T-helper 1 cell treated with Interleukin-12 subunit alpha and Interleukin-12 subunit beta and Interleukin-4 antibody, amounts not matched to agents 30 μg/mL and 1 μg/mL, for 36 hours (primary cell): ENCODE data around the gene MYZAP.

Source experiments
- H3K27ac Mint-ChIP-seq: one replicate; pipeline ENCODE4 v1.8.0; 2021; ENCODE audit warnings: mild to moderate bottlenecking, mixed read lengths
- H3K27me3 Mint-ChIP-seq: one replicate; pipeline ENCODE4 v1.8.0; 2021; ENCODE audit warnings: low read depth, mixed read lengths
- H3K36me3 Mint-ChIP-seq: one replicate; pipeline ENCODE4 v1.8.0; 2021; ENCODE audit warnings: low read depth, mixed read lengths
- H3K4me1 Mint-ChIP-seq: one replicate; pipeline ENCODE4 v1.8.0; 2021; ENCODE audit warnings: low read depth, mixed read lengths
- H3K4me3 Mint-ChIP-seq: one replicate; pipeline ENCODE4 v1.8.0; 2021; ENCODE audit warnings: mild to moderate bottlenecking, moderate library complexity, mixed read lengths
- H3K9me3 Mint-ChIP-seq: one replicate; pipeline ENCODE4 v1.8.0; 2021; ENCODE audit warnings: mixed read lengths

Gene MYZAP

DNA sequence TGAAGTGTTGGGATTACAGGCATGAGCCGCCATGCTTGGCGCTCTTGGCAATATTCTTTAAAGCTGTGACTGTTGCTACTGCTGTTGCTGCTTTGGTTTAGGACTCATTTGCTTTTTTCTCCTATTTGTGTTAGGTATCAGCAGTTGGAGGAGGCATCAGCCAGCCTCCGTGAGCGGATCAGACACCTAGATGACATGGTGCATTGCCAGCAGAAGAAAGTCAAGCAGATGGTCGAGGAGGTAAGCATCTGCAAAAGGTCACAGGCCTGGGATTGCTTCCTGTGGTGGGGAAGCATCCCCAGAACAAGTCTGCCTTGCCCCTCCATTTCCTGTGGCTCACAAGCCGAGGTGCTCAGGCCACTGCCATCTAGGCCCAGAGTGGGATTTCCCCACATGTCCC is 47.6 kb downstream of the MYZAP start:
- no peak overlapping the region for H3K4me3 Mint-ChIP-seq
- H3K9me3 Mint-ChIP-seq, result no peaks in the 10 kb centered on the region

DNA sequence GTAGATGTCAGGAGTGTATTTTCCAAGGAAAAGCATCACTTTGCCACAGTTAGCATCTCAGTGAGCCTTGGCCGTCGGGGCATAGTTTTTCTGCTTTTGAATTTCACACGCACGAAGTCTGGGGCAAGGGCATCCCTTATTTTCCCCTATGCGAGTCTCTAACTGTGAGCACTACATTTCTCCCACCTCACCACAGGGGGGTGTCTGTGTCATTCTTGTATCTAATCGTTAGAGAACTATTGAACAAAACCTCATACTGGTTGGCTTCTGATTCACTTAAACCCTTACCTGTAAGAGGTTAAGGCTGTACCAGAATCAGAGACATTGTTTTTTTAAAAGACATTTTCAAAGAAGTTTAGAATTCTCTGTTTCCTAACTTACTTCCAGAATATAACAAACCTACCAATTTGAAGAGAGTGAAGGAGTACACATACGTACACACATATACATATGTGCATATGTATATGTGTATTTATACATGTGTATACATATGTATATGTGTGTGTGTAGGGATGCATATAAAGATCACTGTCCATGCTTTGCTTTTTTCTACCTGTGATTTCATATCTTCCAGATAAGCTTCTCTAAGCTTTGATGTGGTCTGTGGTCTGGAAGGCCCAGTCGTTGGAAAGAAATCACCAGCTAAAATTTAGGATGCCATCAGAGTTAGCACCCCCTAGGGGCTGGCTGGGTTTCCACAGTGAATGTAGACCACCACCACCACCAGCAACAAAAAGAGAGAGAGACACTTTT is 49.4 kb downstream of the MYZAP start:
- Mint-ChIP-seq H3K4me3 (no peak overlapping the region), H3K27me3 (peaks cover 8% of the 10 kb centered on the region), H3K36me3 (no peaks in the 10 kb centered on the region), H3K27ac (no peak overlapping the region), H3K9me3 (no peaks in the 10 kb centered on the region), H3K4me1 (peaks cover 6% of the 10 kb centered on the region)

More for the DNA sequence above, 47.6 kb downstream of the MYZAP start:
- Mint-ChIP-seq H3K4me1 (peaks cover 6% of the 10 kb centered on the region), H3K27ac (no peak overlapping the region), H3K36me3 (no peaks in the 10 kb centered on the region), H3K27me3 (peaks cover 3% of the 10 kb centered on the region)

GRCh38 chr15:57643826-57644225 is 52.1 kb downstream of the MYZAP start:
- H3K27ac Mint-ChIP-seq, result no peak overlapping the region
- H3K4me1 Mint-ChIP-seq, result peaks cover 6% of the 10 kb centered on the region
- H3K27me3 Mint-ChIP-seq, result peaks cover 11% of the 10 kb centered on the region
- no peak overlapping the region for H3K4me3 Mint-ChIP-seq
- H3K36me3 Mint-ChIP-seq, result no peaks in the 10 kb centered on the region
- H3K9me3 Mint-ChIP-seq, result no peaks in the 10 kb centered on the region

- Mint-ChIP-seq H3K27me3 (peaks cover 8% of the 10 kb centered on the region), H3K4me3 (no peak overlapping the region), H3K36me3 (no peaks in the 10 kb centered on the region), H3K4me1 (peaks cover 8% of the 10 kb centered on the region), H3K9me3 (no peaks in the 10 kb centered on the region), H3K27ac (no peak overlapping the region)
These were observed 54.4 kb downstream of the MYZAP start for GRCh38 chr15:57646087-57646486.

- Mint-ChIP-seq H3K4me3 (no peak overlapping the region), H3K27me3 (peaks cover 8% of the 10 kb centered on the region), H3K4me1 (peaks cover 8% of the 10 kb centered on the region), H3K9me3 (no peaks in the 10 kb centered on the region), H3K27ac (no peak overlapping the region), H3K36me3 (no peaks in the 10 kb centered on the region)
These were observed 55.5 kb downstream of the MYZAP start for GRCh38 chr15:57647071-57647790.

DNA sequence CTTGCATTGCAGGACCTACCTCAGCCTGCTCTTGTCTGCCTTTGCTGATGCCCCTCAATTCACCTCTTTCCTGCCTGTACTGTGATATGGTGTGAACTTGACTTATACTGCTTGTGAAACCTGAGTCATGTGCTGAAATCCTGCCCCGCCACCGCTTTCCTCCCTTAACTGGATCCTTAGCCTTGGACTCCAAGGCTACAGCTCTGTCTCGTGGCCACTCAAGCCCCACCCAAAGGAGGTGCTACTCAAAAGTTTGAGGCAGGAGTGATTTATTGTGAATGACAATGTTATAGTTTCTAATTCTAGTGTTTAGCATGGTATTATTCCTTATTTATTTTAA is 56.1 kb downstream of the MYZAP start:
- Mint-ChIP-seq H3K4me1 (peaks cover 8% of the 10 kb centered on the region), H3K27me3 (peaks cover 8% of the 10 kb centered on the region), H3K36me3 (no peaks in the 10 kb centered on the region), H3K9me3 (no peaks in the 10 kb centered on the region), H3K4me3 (no peak overlapping the region), H3K27ac (no peak overlapping the region)

GRCh38 chr15:57649138-57649537 is 57.4 kb downstream of the MYZAP start:
- peaks cover 8% of the 10 kb centered on the region for H3K27me3 Mint-ChIP-seq
- H3K27ac Mint-ChIP-seq, result no peak overlapping the region
- no peak overlapping the region for H3K4me3 Mint-ChIP-seq
- H3K36me3 Mint-ChIP-seq, result no peaks in the 10 kb centered on the region
- H3K4me1 Mint-ChIP-seq, result peaks cover 8% of the 10 kb centered on the region
- no peaks in the 10 kb centered on the region for H3K9me3 Mint-ChIP-seq

- Mint-ChIP-seq H3K36me3 (no peaks in the 10 kb centered on the region), H3K4me1 (peaks cover 8% of the 10 kb centered on the region), H3K27ac (no peak overlapping the region), H3K27me3 (no peaks in the 10 kb centered on the region), H3K4me3 (no peak overlapping the region), H3K9me3 (no peaks in the 10 kb centered on the region)
These were observed 59.7 kb downstream of the MYZAP start for GRCh38 chr15:57651445-57651844.

DNA sequence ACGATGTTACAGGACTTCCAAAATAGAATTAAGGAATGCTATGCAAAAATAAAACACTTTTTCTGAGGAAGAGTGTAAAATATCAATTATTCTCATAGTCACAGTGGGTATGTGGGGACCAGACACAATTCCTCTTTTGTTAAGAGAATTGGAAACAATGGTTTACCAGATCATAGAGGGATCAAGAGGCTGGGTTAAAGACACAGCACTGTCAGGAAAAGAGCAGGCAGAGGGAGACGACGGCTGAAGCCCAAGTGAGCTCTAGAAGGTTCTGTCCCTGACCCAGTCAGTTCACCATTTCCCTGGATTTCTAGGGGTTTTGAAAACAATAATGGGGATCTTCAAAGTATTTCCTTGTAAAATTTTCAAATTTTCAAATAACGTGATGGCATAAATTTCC is 60.8 kb downstream of the MYZAP start:
- H3K27me3 Mint-ChIP-seq, result peaks cover 9% of the 10 kb centered on the region
- no peaks in the 10 kb centered on the region for H3K36me3 Mint-ChIP-seq
- peaks cover 8% of the 10 kb centered on the region for H3K4me1 Mint-ChIP-seq
- H3K27ac Mint-ChIP-seq, result no peak overlapping the region
- no peak overlapping the region for H3K4me3 Mint-ChIP-seq
- H3K9me3 Mint-ChIP-seq, result no peaks in the 10 kb centered on the region

DNA sequence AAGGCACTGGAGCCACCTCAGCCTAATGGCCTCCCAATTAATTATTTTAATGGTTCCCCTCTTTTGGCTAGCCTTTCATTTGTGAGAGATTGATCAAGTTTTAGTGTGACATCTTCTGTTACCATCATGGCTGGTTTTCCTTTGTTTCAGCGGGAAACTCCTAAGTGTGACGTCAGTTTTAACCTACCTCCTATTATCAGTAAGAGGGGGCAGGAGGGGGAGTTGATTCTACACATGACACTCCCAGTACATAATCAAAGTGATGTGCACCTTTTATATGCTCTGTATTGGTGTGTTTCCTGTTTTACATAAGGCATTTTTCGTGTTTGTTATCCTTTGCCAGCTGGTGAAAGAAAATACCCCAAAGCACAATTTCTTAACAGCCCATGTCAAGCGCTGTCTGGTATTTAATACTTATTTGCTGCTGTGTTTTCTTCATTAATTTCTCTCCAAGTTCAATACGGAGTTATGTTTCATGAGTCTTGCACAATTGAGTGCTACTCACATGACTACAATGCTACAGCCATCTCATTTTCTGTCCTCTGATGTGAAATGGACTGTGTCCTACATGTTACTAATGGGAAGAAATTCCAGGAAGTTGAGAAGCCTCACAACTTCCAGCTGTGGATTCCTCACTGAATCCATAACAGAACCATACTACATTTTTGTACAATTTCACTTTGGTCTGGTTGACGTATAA is 62.6 kb downstream of the MYZAP start:
- no peaks in the 10 kb centered on the region for H3K36me3 Mint-ChIP-seq
- peaks cover 8% of the 10 kb centered on the region for H3K4me1 Mint-ChIP-seq
- H3K27me3 Mint-ChIP-seq, result peaks cover 23% of the 10 kb centered on the region
- H3K27ac Mint-ChIP-seq, result no peak overlapping the region
- H3K4me3 Mint-ChIP-seq, result no peak overlapping the region
- no peaks in the 10 kb centered on the region for H3K9me3 Mint-ChIP-seq

GRCh38 chr15:57655053-57655452 is 63.3 kb downstream of the MYZAP start:
- Mint-ChIP-seq H3K4me1 (peaks cover 8% of the 10 kb centered on the region), H3K9me3 (no peaks in the 10 kb centered on the region), H3K4me3 (no peak overlapping the region)

GRCh38 chr15:57655809-57656208 is 64.1 kb downstream of the MYZAP start:
- Mint-ChIP-seq H3K36me3 (no peaks in the 10 kb centered on the region), H3K9me3 (no peaks in the 10 kb centered on the region), H3K27ac (no peak overlapping the region), H3K4me1 (peaks cover 5% of the 10 kb centered on the region), H3K27me3 (peaks cover 30% of the 10 kb centered on the region), H3K4me3 (no peak overlapping the region)

More at GRCh38 chr15:57655053-57655452, 63.3 kb downstream of the MYZAP start:
- H3K36me3 Mint-ChIP-seq, result no peaks in the 10 kb centered on the region
- H3K27ac Mint-ChIP-seq, result no peak overlapping the region
- H3K27me3 Mint-ChIP-seq, result peaks cover 28% of the 10 kb centered on the region

- H3K4me3 Mint-ChIP-seq, result no peak overlapping the region
- no peaks in the 10 kb centered on the region for H3K36me3 Mint-ChIP-seq
- H3K9me3 Mint-ChIP-seq, result no peaks in the 10 kb centered on the region
- H3K27me3 Mint-ChIP-seq, result peaks cover 34% of the 10 kb centered on the region
- H3K27ac Mint-ChIP-seq, result no peak overlapping the region
- peaks cover 5% of the 10 kb centered on the region for H3K4me1 Mint-ChIP-seq
These were observed 64.7 kb downstream of the MYZAP start for GRCh38 chr15:57656434-57656833.

DNA sequence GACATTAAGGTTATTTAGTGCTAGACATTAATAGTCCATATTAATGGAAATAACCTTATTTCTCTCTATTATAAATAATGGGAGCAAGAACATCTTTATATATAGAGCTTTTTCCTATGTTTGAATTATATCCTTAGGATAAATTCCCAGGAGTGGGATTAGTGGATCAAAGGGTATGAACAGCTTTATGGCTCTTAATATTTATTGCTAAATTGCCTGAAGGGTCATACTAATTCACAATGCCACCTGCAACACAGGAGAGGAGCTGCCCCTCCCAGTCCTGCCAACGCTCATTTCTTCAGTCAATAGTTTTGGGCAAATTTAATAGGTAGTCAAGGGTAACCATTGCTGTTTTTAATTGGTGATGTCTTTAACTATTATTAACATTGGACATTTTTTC is 65.9 kb downstream of the MYZAP start:
- Mint-ChIP-seq H3K27me3 (peaks cover 38% of the 10 kb centered on the region), H3K4me3 (no peak overlapping the region), H3K9me3 (no peaks in the 10 kb centered on the region), H3K36me3 (no peaks in the 10 kb centered on the region), H3K4me1 (no peaks in the 10 kb centered on the region), H3K27ac (no peak overlapping the region)
